OCI-LY1 (cell line): Measurements from ENCODE around the gene RALBP1.

Experiments
- CTCF ChIP-seq: fragments of 200-600 bp; sonication (generic), shearing (Covaris generic); IDR thresholded peaks from 2 replicates; pipeline ENCODE4 v1.5.1; 2017; ENCODE audit warnings: mild to moderate bottlenecking, antibody characterized with exemption, low read length, moderate library complexity, mixed read lengths
- EZH2 ChIP-seq: fragments of 200-600 bp; sonication (generic), shearing (Covaris generic); IDR thresholded peaks from 2 replicates; pipeline ENCODE4 v1.8.0; 2017; ENCODE audit warnings: borderline replicate concordance, mixed run types, mild to moderate bottlenecking, antibody characterized with exemption, low read length, moderate library complexity, mixed read lengths

GRCh38 chr18:9474983-9475642 is at the start of gene RALBP1:
- TF ChIP-seq CTCF = no peak
- TF ChIP-seq EZH2 = no peak
